OCI-M2 (cell line): ENCODE data around the gene MST1.
"Not testable (repeated sequence)": the region's sequence is repeated elsewhere in the genome, so short reads cannot be mapped to it uniquely, and the experiment has no call there.

Experiments used
- DNase-seq: peaks from one replicate; lab custom pipeline; 2025; ENCODE audit not compliant: unreplicated experiment; lab: John Stamatoyannopoulos, UW

The MST1 gene

GRCh38 chr3:49701388-49702077 is 12.3 kb upstream of the MST1 start:
- no peak for DNase-seq

- DNase-seq: no peak
Measured at GRCh38 chr3:49700453-49701128, 11.3 kb upstream of the MST1 start.

GRCh38 chr3:49700014-49700413 is 10.7 kb upstream of the MST1 start:
- no peak for DNase-seq

GRCh38 chr3:49699281-49699979 is 10.2 kb upstream of the MST1 start:
- no peak for DNase-seq

- DNase-seq: not testable (repeated sequence)
Measured at GRCh38 chr3:49695350-49696015, 6.2 kb upstream of the MST1 start.

GRCh38 chr3:49694409-49695070 is 5.3 kb upstream of the MST1 start:
- not testable (repeated sequence) for DNase-seq

GRCh38 chr3:49691481-49691880 is 2.2 kb upstream of the MST1 start:
- not testable (repeated sequence) for DNase-seq

GRCh38 chr3:49690856-49691255 is 1.6 kb upstream of the MST1 start:
- not testable (repeated sequence) for DNase-seq

- DNase-seq: not testable (repeated sequence)
Measured at GRCh38 chr3:49689908-49690624, 792 bp upstream of the MST1 start.

- DNase-seq: not testable (repeated sequence)
Measured at GRCh38 chr3:49688338-49689045, 782 bp downstream of the MST1 start.

GRCh38 chr3:49687424-49687795 is 1.9 kb downstream of the MST1 start:
- DNase-seq: not testable (repeated sequence)

GRCh38 chr3:49686769-49687423 is 2.4 kb downstream of the MST1 start:
- DNase-seq: not testable (repeated sequence)

GRCh38 chr3:49686346-49686745 is 2.9 kb downstream of the MST1 start:
- not testable (repeated sequence) for DNase-seq

GRCh38 chr3:49685846-49686245 is 3.4 kb downstream of the MST1 start:
- DNase-seq: not testable (repeated sequence)

- not testable (repeated sequence) for DNase-seq
Measured at GRCh38 chr3:49685103-49685502, 4.2 kb downstream of the MST1 start.

- not testable (repeated sequence) for DNase-seq
Measured at GRCh38 chr3:49684453-49684852, 4.8 kb downstream of the MST1 start.

- DNase-seq: no peak
Measured at GRCh38 chr3:49683162-49683561, 6.1 kb downstream of the MST1 start.

GRCh38 chr3:49681543-49681942 is 7.7 kb downstream of the MST1 start:
- DNase-seq: no peak

GRCh38 chr3:49681232-49681522 is 8.1 kb downstream of the MST1 start:
- DNase-seq: no peak
